Myometrial cell (primary cell): ENCODE measurements around the gene HSPB1. TPM values are rescaled to one million over a fixed set of nuclear protein-coding genes. Genes with fewer than 3 reads are reported as not detected.

Source experiments
- total RNA-seq: library from RNA; depleted of rRNA; stranded (reverse); fragments of >200 nt; gene quantifications from 2 replicates; pipeline ENCODE4 v1.2.3, GENCODE V29; 2015

The HSPB1 gene
- 596 and 678 TPM in 2 replicates for total RNA-seq

DNA sequence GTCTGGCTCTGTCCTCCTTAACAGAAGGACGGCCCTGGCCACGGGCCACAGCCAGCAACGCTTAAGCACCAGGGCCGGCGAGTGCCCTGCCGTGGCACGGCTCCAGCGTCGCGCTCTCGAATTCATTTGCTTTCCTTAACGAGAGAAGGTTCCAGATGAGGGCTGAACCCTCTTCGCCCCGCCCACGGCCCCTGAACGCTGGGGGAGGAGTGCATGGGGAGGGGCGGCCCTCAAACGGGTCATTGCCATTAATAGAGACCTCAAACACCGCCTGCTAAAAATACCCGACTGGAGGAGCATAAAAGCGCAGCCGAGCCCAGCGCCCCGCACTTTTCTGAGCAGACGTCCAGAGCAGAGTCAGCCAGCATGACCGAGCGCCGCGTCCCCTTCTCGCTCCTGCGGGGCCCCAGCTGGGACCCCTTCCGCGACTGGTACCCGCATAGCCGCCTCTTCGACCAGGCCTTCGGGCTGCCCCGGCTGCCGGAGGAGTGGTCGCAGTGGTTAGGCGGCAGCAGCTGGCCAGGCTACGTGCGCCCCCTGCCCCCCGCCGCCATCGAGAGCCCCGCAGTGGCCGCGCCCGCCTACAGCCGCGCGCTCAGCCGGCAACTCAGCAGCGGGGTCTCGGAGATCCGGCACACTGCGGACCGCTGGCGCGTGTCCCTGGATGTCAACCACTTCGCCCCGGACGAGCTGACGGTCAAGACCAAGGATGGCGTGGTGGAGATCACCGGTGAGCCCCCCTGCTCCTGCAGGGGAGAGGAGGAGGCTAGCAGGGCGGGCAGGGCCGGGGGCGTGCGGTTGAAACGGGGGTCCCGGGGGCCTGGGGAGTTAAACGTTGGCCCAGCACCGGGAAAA, at the start of gene HSPB1:
HSPB1 (plus strand) TSS at position 327 of the 855 bp plus-strand sequence; CDS start at position 367, 40 bp downstream.

Other genes starting within 250 kb of the HSPB1 start
- gene SRRM3, start 100.8 kb upstream of the HSPB1 start, total RNA-seq, result 4.6 and 5.0 TPM in 2 replicates
- 36.9 and 41.8 TPM in 2 replicates for gene YWHAG, start 56.3 kb downstream of the HSPB1 start, total RNA-seq
- 1.8 and 2.0 TPM in 2 replicates for gene SSC4D, start 107.0 kb downstream of the HSPB1 start, total RNA-seq
- 0.29 and 1.9 TPM in 2 replicates for gene ZP3, start 122.3 kb downstream of the HSPB1 start, total RNA-seq
- gene DTX2, start 159.0 kb downstream of the HSPB1 start, total RNA-seq, result 9.5 and 13.1 TPM in 2 replicates
- gene UPK3B, start 207.9 kb downstream of the HSPB1 start, total RNA-seq, result not detected in 2 replicates
- not detected in 2 replicates for gene SPDYE16, start 240.6 kb downstream of the HSPB1 start, total RNA-seq